Left colon (tissue), 2 donors: Measurements from ENCODE around the gene B3GALT2. TPM values are rescaled to one million over a fixed set of nuclear protein-coding genes. Genes with fewer than 3 reads are reported as not detected.

Source experiments
- microRNA-seq, 2 donors: library from miRNA; unstranded; fragments of <30 nt; microRNA quantifications; one replicate each; pipeline versions ENCODE4 v1.1.0 to v1.2.0, GENCODE V29; 2020
- total RNA-seq, 2 donors: library from RNA; stranded (reverse); fragmentation: NEBNext Ultra II Directional; extraction: Animal tissue kit (Norgen Biotek cat#: 25700); gene quantifications; one replicate each; pipeline ENCODE4 v1.2.1, GENCODE V29; 2021
- donor health status: DM: no; HTN: no; CAD: no.
- donor health status: DM: yes; HTN: yes; CAD: no.

Gene B3GALT2
- total RNA-seq, 2 donors from 2014 or later, result 0.46 to 0.50 TPM

Small RNA genes within 50 kb of the gene (microRNA-seq; reads per million reads assigned to microRNA genes)
- 0 reads per million in 2 donors for gene MIR1278

Other genes starting within 250 kb of the B3GALT2 start
- gene UCHL5, start 127.3 kb downstream of the B3GALT2 start, total RNA-seq, result 10 to 100 TPM; 27.5 to 28.2 TPM
- 10 to 100 TPM; 36.4 to 47.2 TPM for gene RO60, start 127.0 kb downstream of the B3GALT2 start, total RNA-seq
- gene GLRX2, start 81.2 kb downstream of the B3GALT2 start, total RNA-seq, result 10 to 100 TPM; 19.5 to 25.3 TPM
- 10 to 100 TPM; 44.8 to 46.2 TPM for gene CDC73, start 64.6 kb downstream of the B3GALT2 start, total RNA-seq